NAMALWA (cell line): ENCODE data around the gene FJX1.

Experiments used
- DNase-seq: peaks from one replicate; pipeline ENCODE4 v3.0.0-alpha.2; 2015; ENCODE audit warnings: low spot score

Gene FJX1

GRCh38 chr11:35617687-35618496 lies at the start of gene FJX1:
Gene FJX1, plus strand, starts transcription at chr11:35618460. Its CDS starts 177 bp downstream, at chr11:35618637.
- DNase-seq: no peak

GRCh38 chr11:35571696-35572095 lies 46.6 kb upstream of the FJX1 start:
- no peak for DNase-seq

GRCh38 chr11:35579557-35580396 lies 38.5 kb upstream of the FJX1 start:
- no peak for DNase-seq

GRCh38 chr11:35580397-35580781 lies 37.9 kb upstream of the FJX1 start:
- no peak for DNase-seq

- no peak for DNase-seq
Observed at GRCh38 chr11:35582033-35582432, 36.2 kb upstream of the FJX1 start.

GRCh38 chr11:35583126-35583525 lies 35.1 kb upstream of the FJX1 start:
- DNase-seq: no peak

- DNase-seq: no peak
Observed at GRCh38 chr11:35583843-35584242, 34.4 kb upstream of the FJX1 start.

- DNase-seq: no peak
Observed at GRCh38 chr11:35584321-35584720, 33.9 kb upstream of the FJX1 start.

GRCh38 chr11:35585416-35585815 lies 32.8 kb upstream of the FJX1 start:
- no peak for DNase-seq

GRCh38 chr11:35586222-35586621 lies 32.0 kb upstream of the FJX1 start:
- DNase-seq: no peak

- DNase-seq: no peak
Observed at GRCh38 chr11:35587972-35588371, 30.3 kb upstream of the FJX1 start.

GRCh38 chr11:35588627-35589026 lies 29.6 kb upstream of the FJX1 start:
- DNase-seq: no peak

- DNase-seq: no peak
Observed at GRCh38 chr11:35589281-35589680, 29.0 kb upstream of the FJX1 start.

GRCh38 chr11:35590412-35590811 lies 27.8 kb upstream of the FJX1 start:
- DNase-seq: no peak

GRCh38 chr11:35593143-35593542 lies 25.1 kb upstream of the FJX1 start:
- no peak for DNase-seq

GRCh38 chr11:35594680-35595079 lies 23.6 kb upstream of the FJX1 start:
- no peak for DNase-seq

GRCh38 chr11:35598254-35599125 lies 19.8 kb upstream of the FJX1 start:
- DNase-seq: no peak

GRCh38 chr11:35600331-35600838 lies 17.9 kb upstream of the FJX1 start:
- DNase-seq: no peak

GRCh38 chr11:35602160-35602793 lies 16.0 kb upstream of the FJX1 start:
- no peak for DNase-seq

- no peak for DNase-seq
Observed at GRCh38 chr11:35602979-35603378, 15.3 kb upstream of the FJX1 start.

- no peak for DNase-seq
Observed at GRCh38 chr11:35605706-35606105, 12.6 kb upstream of the FJX1 start.

- DNase-seq: no peak
Observed at GRCh38 chr11:35606206-35606605, 12.1 kb upstream of the FJX1 start.
